IgD-negative memory B cell (primary cell): ENCODE measurements around the gene FGF7. TPM values are rescaled to one million over a fixed set of nuclear protein-coding genes. Genes with fewer than 3 reads are reported as not detected.
"Not testable (repeated sequence)": the region's sequence is repeated elsewhere in the genome, so short reads cannot be mapped to it uniquely, and the experiment has no call there.

Source experiments
- H3K27ac Mint-ChIP-seq, 3 donors: one replicate each; pipeline ENCODE4 v1.8.0; 2020 to 2022; ENCODE audit warnings: mild to moderate bottlenecking in 3 of 3, mixed read lengths in 3 of 3, moderate library complexity in 1 of 3
- H3K27me3 Mint-ChIP-seq: one replicate; pipeline ENCODE4 v1.8.0; 2021; ENCODE audit warnings: mixed read lengths
- H3K36me3 Mint-ChIP-seq: one replicate; pipeline ENCODE4 v1.8.0; 2020; ENCODE audit warnings: mild to moderate bottlenecking, mixed read lengths
- H3K4me1 Mint-ChIP-seq, 3 donors: one replicate each; pipeline ENCODE4 v1.8.0; 2020 to 2022; ENCODE audit warnings: mixed read lengths in 3 of 3, mild to moderate bottlenecking in 1 of 3
- H3K4me3 Mint-ChIP-seq, 4 donors: one replicate each; pipeline ENCODE4 v1.8.0; 2020 to 2022; ENCODE audit warnings: mild to moderate bottlenecking in 4 of 4, mixed read lengths in 4 of 4, moderate library complexity in 3 of 4
- H3K9me3 Mint-ChIP-seq, 3 donors: one replicate each; pipeline ENCODE4 v1.8.0; 2020 to 2021; ENCODE audit warnings: mixed read lengths in 3 of 3, mild to moderate bottlenecking in 1 of 3
- polyA plus RNA-seq: library from polyadenylated mRNA; unstranded; fragments of 300-500 nt; fragmentation: Illumina TruSeq; gene quantifications from one replicate; pipeline ENCODE4 v1.2.3, GENCODE V29; 2021

The FGF7 gene
- polyA plus RNA-seq, 1 donor from 2014 or later: not detected

DNA sequence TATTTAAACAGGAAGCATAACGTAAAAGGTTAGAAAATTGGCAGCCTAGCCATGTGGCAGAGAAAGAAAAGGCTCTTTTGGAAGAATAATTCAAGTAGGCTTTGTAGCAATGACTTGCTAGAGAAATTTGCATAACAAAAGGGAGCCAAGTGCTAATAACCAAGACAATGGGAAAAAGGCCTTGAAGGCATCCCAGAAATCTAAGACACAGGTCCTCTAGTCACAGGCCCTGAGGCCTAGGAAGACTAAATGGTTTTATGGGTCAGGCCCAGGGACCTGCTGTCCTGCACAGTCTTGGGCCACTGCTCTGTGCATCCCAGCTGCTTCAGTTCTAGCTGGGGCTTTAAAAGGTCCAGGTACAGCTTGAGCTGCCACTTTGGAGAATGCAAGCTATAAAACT lies 78.5 kb downstream of the FGF7 start:
- Mint-ChIP-seq H3K27ac (no peak overlapping the region), H3K36me3 (no peaks in the 10 kb centered on the region), H3K27me3 (no peaks in the 10 kb centered on the region), H3K4me1 (no peaks in the 10 kb centered on the region), H3K4me3 (no peak overlapping the region), H3K9me3 (peaks cover 6 to 8% (median 8%) of the 10 kb centered on the region in 3 donors)

- Mint-ChIP-seq H3K36me3 (no peaks in the 10 kb centered on the region), H3K4me1 (no peaks in the 10 kb centered on the region), H3K27ac (no peak overlapping the region), H3K9me3 (peaks cover 3 to 10% (median 5%) of the 10 kb centered on the region in 3 donors), H3K27me3 (no peaks in the 10 kb centered on the region), H3K4me3 (no peak overlapping the region)
Measured at GRCh38 chr15:49506341-49506740, 83.3 kb downstream of the FGF7 start.

DNA sequence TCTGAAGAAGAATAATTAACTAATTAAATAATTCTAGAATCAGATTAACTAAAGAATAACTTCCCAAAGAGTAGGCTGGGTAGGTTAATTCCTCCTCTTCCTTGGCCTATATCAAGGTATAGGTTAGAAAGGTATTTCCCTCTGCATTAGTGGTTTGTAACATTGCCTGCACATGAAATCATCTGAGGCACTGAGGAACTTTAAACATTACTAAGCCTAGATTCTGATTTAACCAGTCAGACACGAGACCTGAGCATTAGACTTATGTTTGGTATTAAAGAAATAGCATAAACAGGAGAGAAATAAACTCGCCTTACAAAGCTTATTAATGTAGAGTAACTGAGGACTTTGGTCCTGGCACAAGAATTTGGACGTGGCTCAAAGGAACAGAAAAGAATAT lies 84.2 kb downstream of the FGF7 start:
- Mint-ChIP-seq H3K4me1 (no peaks in the 10 kb centered on the region), H3K27ac (no peak overlapping the region), H3K4me3 (no peak overlapping the region), H3K9me3 (peaks cover 2 to 8% (median 5%) of the 10 kb centered on the region in 3 donors), H3K36me3 (no peaks in the 10 kb centered on the region), H3K27me3 (no peaks in the 10 kb centered on the region)

DNA sequence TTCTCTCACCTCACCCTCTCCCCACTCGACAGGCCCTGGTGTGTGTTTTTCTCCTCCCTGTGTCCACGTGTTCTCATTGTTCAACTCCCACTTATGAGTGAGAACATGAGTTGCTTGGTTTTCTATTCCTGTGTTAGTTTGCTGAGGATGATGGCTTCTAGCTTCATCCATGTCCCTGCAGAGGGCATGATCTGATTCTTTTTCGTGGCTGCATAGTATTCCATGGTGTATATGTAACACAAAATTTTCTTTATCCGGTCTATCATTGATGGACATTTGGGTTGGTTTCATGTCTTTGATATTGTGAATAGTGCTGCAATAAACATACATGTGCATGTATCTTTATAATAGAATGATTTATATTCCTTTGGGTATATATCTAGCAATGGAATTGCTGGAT lies 89.7 kb downstream of the FGF7 start:
- not testable (repeated sequence) for H3K27ac Mint-ChIP-seq, H3K27me3 Mint-ChIP-seq, H3K4me1 Mint-ChIP-seq, H3K9me3 Mint-ChIP-seq, H3K36me3 Mint-ChIP-seq
- peak overlapping the region in 1 of 4 donors; percentile 45 for H3K4me3 Mint-ChIP-seq

GRCh38 chr15:49521802-49522201 lies 98.8 kb downstream of the FGF7 start:
- Mint-ChIP-seq H3K9me3 (peaks cover 3 to 23% (median 8%) of the 10 kb centered on the region in 3 donors), H3K36me3 (peaks cover 6% of the 10 kb centered on the region), H3K4me3 (no peak overlapping the region), H3K27me3 (peaks cover 4% of the 10 kb centered on the region), H3K27ac (no peak overlapping the region), H3K4me1 (no peaks in the 10 kb centered on the region)

- H3K9me3 Mint-ChIP-seq: peaks cover 5 to 11% (median 10%) of the 10 kb centered on the region in 3 donors
- H3K27me3 Mint-ChIP-seq: peaks cover 4% of the 10 kb centered on the region
- peaks cover 2% of the 10 kb centered on the region for H3K36me3 Mint-ChIP-seq
- H3K4me3 Mint-ChIP-seq: no peak overlapping the region
- H3K27ac Mint-ChIP-seq: no peak overlapping the region
- H3K4me1 Mint-ChIP-seq: no peaks in the 10 kb centered on the region
Measured at GRCh38 chr15:49528289-49528688, 105.2 kb downstream of the FGF7 start.

DNA sequence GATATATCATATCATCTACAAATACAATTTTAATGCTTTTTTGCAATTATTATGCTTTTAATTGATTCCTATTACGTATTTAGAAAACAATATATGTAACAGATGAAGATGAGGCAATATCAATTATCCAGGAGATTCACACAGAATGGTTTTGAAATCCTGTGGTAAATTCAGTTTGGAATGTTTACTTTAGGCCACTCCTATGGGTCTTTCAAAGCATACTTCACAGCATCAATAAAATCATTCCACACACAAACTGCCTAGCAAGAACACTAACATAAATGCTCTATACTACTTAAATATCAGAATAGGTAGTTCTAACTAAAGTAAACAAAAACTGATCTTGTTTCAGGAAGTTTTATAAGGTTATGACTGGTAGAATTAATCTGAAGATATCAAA lies 107.0 kb downstream of the FGF7 start:
- Mint-ChIP-seq H3K9me3 (peaks cover 12 to 16% (median 14%) of the 10 kb centered on the region in 3 donors), H3K4me1 (peaks cover 0 to 1% (median 0%) of the 10 kb centered on the region in 3 donors), H3K36me3 (no peaks in the 10 kb centered on the region), H3K27ac (no peak overlapping the region), H3K27me3 (peaks cover 3% of the 10 kb centered on the region), H3K4me3 (no peak overlapping the region)

Other genes starting within 250 kb of the FGF7 start
- gene FAM227B, start 197.6 kb downstream of the FGF7 start, polyA plus RNA-seq: 13.3 TPM
- 19.3 TPM for gene DTWD1, start 197.8 kb downstream of the FGF7 start, polyA plus RNA-seq